Naive thymus-derived CD4-positive, alpha-beta T cell (primary cell): ENCODE results near the gene VPS11. TPM values are rescaled to one million over a fixed set of nuclear protein-coding genes. Genes with fewer than 3 reads are reported as not detected.
A peak's percentile ranks its signal among the peaks of the same experiment; 100 is the strongest.

ENCODE experiments used
- ATAC-seq: fragments of 150-1000 bp; cut with Tn5 transposase; 2 replicates; pipeline ENCODE4 v1.10.0; 2021; ENCODE audit warnings: mild to moderate bottlenecking, moderate library complexity
- CTCF ChIA-PET: fragments of 350-600 bp; sonication (Branson Sonifier 250); formaldehyde crosslinking; loops from one replicate; lab custom pipeline; 2021; ENCODE audit warnings: antibody characterized with exemption; lab: Charles Lee
- POLR2A ChIA-PET: fragments of 350-600 bp; sonication (Branson Sonifier 250); formaldehyde crosslinking; loops from one replicate; lab custom pipeline; 2021; ENCODE audit warnings: antibody characterized with exemption, inconsistent platforms; lab: Charles Lee
- DNase-seq, 9 donors: peaks; one replicate each; pipeline versions ENCODE4 v3.0.0 to v3.0.0-alpha.2; 2020 to 2022; ENCODE audit warnings: mixed read lengths in 1 of 9
- H3K27ac ChIP-seq: one replicate; pipeline ENCODE4 v1.7.0; 2013; ENCODE audit warnings: mild to moderate bottlenecking, low read depth, low read length, moderate library complexity
- H3K27me3 ChIP-seq, 2 donors: one replicate each; pipeline ENCODE4 v1.7.0; 2013; ENCODE audit warnings: low read length in 2 of 2, mild to moderate bottlenecking in 2 of 2, moderate library complexity in 2 of 2; ENCODE audit not compliant: control insufficient read depth in 2 of 2, insufficient read depth in 2 of 2
- H3K36me3 ChIP-seq, 3 experiments: 1 replicate in 2 of 3; 2 replicates in 1 of 3; pipeline ENCODE4 v1.7.0; 2013; ENCODE audit warnings: low read length in 3 of 3, mild to moderate bottlenecking in 3 of 3, moderate library complexity in 1 of 3; ENCODE audit not compliant: insufficient read depth in 3 of 3, control insufficient read depth in 2 of 3
- H3K4me1 ChIP-seq, 2 donors: one replicate each; pipeline ENCODE4 v1.7.0; 2013; ENCODE audit warnings: low read length in 2 of 2, mild to moderate bottlenecking in 2 of 2, moderate library complexity in 1 of 2; ENCODE audit not compliant: control insufficient read depth in 2 of 2, insufficient read depth in 2 of 2
- H3K4me3 ChIP-seq: 2 replicates; pipeline ENCODE4 v1.7.0; 2013; ENCODE audit warnings: mild to moderate bottlenecking, low read length
- H3K9me3 ChIP-seq, 3 experiments: 1 replicate in 2 of 3; 2 replicates in 1 of 3; pipeline ENCODE4 v1.7.0; 2013; ENCODE audit warnings: low read length in 3 of 3; ENCODE audit not compliant: control insufficient read depth in 2 of 3
- H3K27ac Mint-ChIP-seq, 9 donors: one replicate each; pipeline ENCODE4 v1.8.0; 2020 to 2022; ENCODE audit warnings: mixed read lengths in 9 of 9, mild to moderate bottlenecking in 8 of 9, moderate library complexity in 5 of 9, inconsistent platforms in 2 of 9
- H3K27me3 Mint-ChIP-seq, 5 donors: one replicate each; pipeline ENCODE4 v1.8.0; 2021 to 2022; ENCODE audit warnings: mixed read lengths in 5 of 5, mild to moderate bottlenecking in 1 of 5
- H3K36me3 Mint-ChIP-seq, 5 donors: one replicate each; pipeline ENCODE4 v1.8.0; 2020 to 2022; ENCODE audit warnings: mixed read lengths in 5 of 5, mild to moderate bottlenecking in 3 of 5, inconsistent platforms in 1 of 5
- H3K4me1 Mint-ChIP-seq, 7 donors: one replicate each; pipeline ENCODE4 v1.8.0; 2020 to 2022; ENCODE audit warnings: mixed read lengths in 7 of 7, mild to moderate bottlenecking in 3 of 7, inconsistent platforms in 1 of 7
- H3K4me3 Mint-ChIP-seq, 10 donors: one replicate each; pipeline ENCODE4 v1.8.0; 2020 to 2022; ENCODE audit warnings: mild to moderate bottlenecking in 10 of 10, mixed read lengths in 10 of 10, moderate library complexity in 6 of 10, inconsistent platforms in 2 of 10
- H3K9me3 Mint-ChIP-seq, 11 donors: one replicate each; pipeline ENCODE4 v1.8.0; 2020 to 2022; ENCODE audit warnings: mixed read lengths in 11 of 11, mild to moderate bottlenecking in 4 of 11, inconsistent platforms in 1 of 11, moderate library complexity in 1 of 11
- intact Hi-C, 2 donors: fragments of 100-400 bp; cut with micrococcal nuclease; formaldehyde crosslinking; loops; one replicate each; pipeline ENCODE4 v1.15.1; 2023
- polyA plus RNA-seq, 2 donors: library from polyadenylated mRNA; unstranded; fragments of 300-500 nt; fragmentation: Illumina TruSeq; gene quantifications; one replicate each; pipeline ENCODE4 v1.2.3, GENCODE V29; 2021
- total RNA-seq, 6 experiments: library from RNA in 5 of 6; stranded (reverse) in 5 of 6; gene quantifications; 1 replicate in 5 of 6; 2 replicates in 1 of 6; pipeline ENCODE4 v1.2.3 and lab custom pipeline; 2021 to 2026

Gene VPS11
- total RNA-seq (10 to 100 TPM; 39.0 to 73.9 (median 57.1) TPM), polyA plus RNA-seq (10 to 100 TPM; 40.3 to 72.1 TPM), total RNA-seq (lab: John Stamatoyannopoulos, UW) (113 reads per million, percentile 86 among the genes with 10 or more reads in this experiment)

DNA sequence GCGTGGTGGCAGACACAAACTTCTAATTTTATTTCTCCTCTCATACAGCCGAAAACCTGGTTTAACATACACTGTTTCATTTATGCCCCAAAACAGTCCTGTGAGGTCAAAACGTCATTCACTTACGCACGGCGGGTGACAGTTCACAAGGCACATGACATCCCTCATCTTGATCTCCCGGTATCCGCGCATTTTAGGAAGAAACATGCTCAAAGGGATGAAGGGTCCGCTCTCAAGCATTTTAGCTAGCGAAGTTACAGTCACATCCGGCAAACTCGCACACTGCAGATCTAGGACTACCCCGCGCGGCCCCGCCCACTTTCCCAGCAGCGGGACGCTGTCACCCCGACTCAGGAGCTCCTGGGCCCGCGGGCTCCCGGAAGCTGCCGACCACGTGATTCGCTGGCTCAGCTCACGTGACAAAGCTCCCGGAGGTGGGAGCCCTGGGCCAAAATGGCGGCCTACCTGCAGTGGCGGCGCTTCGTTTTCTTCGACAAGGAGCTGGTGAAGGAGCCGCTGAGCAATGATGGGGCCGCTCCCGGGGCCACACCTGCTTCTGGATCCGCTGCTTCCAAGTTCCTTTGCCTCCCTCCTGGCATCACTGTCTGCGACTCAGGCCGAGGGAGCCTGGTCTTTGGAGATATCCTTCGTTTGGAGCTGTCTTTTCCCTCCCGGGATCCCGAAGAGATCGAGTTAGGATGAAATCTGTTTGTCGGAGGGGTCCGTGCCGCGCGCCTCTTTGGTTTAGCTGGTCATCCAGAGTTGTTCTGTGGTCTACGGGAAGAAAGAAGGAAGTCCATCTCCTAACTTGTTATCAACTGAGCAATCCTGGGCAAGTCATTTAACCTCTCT, at the start of gene VPS11:
VPS11 (plus strand) TSS at position 448 of the 852 bp plus-strand sequence; CDS start at position 454, 6 bp downstream.
- Mint-ChIP-seq H3K9me3 (no peaks in the 10 kb centered on the region), H3K27ac (peak within 1 kb of the TSS; percentile 92 to 100 (median 97)), H3K4me1 (peaks cover 26 to 59% (median 47%) of the 10 kb centered on the region in 7 donors), H3K27me3 (no peaks in the 10 kb centered on the region), H3K36me3 (peaks cover under 1 to 11% (median 5%) of the 10 kb centered on the region in 5 donors), H3K4me3 (peak within 1 kb of the TSS; percentile 90 to 100 (median 95))
- POLR2A ChIA-PET: interaction anchor here (0.6 to 4.7 kb wide), 40 partner anchors 11 to 271 kb away, joined by 3 to 63 read pairs (median 4); partner anchors contain the start of genes C2CD2L, DPAGT1, HINFP and HMBS
- Histone ChIP-seq H3K4me3 (peak within 1 kb of the TSS; percentile 93), H3K4me1 (peaks cover 18 to 23% of the 10 kb centered on the region in 2 donors), H3K27me3 (no peaks in the 10 kb centered on the region), H3K27ac (peak within 1 kb of the TSS; percentile 96), H3K36me3 (peaks cover 0 to 31% (median 17%) of the 10 kb centered on the region in 3 experiments), H3K9me3 (no peaks in the 10 kb centered on the region)
- peak; percentile 93 for ATAC-seq
- intact Hi-C loops: loop anchor here (1.0 to 2.0 kb wide), 14 partner anchors 10 to 256 kb away; partner anchors contain the start of genes DPAGT1 (in 2 of the 2), HINFP (in 2 of the 2), HYOU1 (in 2 of the 2) and RPS25 (in 2 of the 2)
- CTCF ChIA-PET: interaction anchor here (0.6 to 1.5 kb wide), 11 partner anchors 11 to 256 kb away, joined by 3 to 8 read pairs (median 4); partner anchors contain the start of gene HYOU1
- DNase-seq: peak; percentile 81 to 98 (median 97)

DNA sequence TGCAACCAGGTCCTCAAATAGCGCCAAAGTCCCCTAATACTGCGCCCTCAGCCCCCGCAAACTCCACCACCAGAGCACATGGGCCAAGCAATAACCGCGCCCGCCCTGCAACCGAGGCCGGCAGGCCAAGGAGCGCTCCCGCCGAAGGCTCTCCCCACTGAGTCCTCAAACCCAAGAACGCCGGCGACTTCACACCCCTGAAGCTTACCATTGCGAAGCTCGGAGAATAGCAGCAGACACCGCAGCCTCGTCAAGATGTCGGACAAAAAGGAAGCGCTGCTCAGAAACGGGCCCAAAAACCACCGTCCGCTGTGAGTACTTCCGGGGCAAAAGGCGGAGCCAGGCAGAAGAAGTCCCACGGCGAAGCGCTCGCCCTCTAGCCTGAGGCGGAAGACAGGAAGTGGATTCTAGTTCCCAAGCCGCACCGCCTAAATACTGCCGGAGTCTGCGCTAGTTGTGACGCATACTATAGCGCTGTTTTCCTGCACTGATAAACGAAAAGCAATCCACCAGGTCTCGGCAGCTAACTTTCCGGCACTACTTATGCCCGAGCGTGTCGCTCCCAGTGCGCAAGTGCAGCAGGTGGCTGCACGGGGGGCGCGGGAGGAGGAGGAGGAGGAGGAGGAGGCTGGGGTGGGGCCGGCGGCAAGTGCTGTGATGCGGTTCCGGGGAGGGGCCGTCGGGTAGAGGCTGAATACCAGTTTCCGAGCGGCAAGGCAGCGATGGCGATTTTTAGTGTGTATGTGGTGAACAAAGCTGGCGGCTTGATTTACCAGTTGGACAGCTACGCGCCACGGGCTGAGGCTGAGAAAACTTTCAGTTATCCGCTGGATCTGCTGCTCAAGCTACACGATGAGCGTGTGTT, 49.3 kb upstream of the VPS11 start, which contains the start of the genes RPS25 and TRAPPC4:
RPS25 (minus strand) TSS at position 270 of the 865 bp plus-strand sequence; CDS start at position 211, 59 bp downstream.
TRAPPC4 (plus strand) TSS at position 693 of the 865 bp plus-strand sequence; CDS start at position 723, 30 bp downstream.
- POLR2A ChIA-PET: interaction anchor here (0.6 to 4.2 kb wide), 24 partner anchors 11 to 671 kb away, joined by 3 to 69 read pairs (median 4); partner anchors contain the start of genes ARCN1, C2CD2L, CENATAC and DDX6
- peak; percentile 87 to 98 (median 96) for DNase-seq
- peaks cover 21 to 60% (median 29%) of the 10 kb centered on the region in 3 experiments for H3K36me3 ChIP-seq

DNA sequence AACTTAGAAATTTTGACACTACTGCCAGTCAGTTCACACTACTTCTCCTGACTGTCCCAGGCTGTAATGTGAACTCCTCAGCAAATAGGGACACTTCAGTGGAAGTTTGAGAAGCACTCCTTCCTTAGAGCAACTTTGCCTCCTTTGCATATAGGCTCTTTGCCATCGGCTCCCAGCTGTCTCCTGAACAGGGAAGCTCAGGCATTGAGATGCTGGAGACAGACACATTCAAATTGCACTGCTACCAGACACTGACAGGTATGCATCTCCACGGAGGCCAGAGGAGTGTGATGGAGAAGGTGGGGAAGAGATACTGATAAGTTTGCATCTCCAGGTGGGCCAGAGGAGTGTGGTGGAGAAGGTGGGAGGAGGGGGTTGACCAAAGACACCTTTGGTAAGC, 47.6 kb upstream of the VPS11 start:
- Histone ChIP-seq H3K9me3 (peaks cover 0 to 3% (median 0%) of the 10 kb centered on the region in 3 experiments), H3K27ac (peak overlapping the region; percentile 98), H3K27me3 (no peaks in the 10 kb centered on the region), H3K4me3 (peak overlapping the region; percentile 89), H3K4me1 (peaks cover 30 to 32% of the 10 kb centered on the region in 2 donors), H3K36me3 (peaks cover 21 to 64% (median 27%) of the 10 kb centered on the region in 3 experiments)
- POLR2A ChIA-PET: interaction anchor here (0.6 to 4.2 kb wide), 12 partner anchors 9 to 271 kb away, joined by 3 to 69 read pairs (median 4); partner anchors contain the start of genes CENATAC, HINFP, HYOU1 and SLC37A4
- peaks cover 3 to 44% (median 34%) of the 10 kb centered on the region in 5 donors for H3K36me3 Mint-ChIP-seq
- H3K4me3 Mint-ChIP-seq: peak overlapping the region; percentile 96 to 100 (median 98)
- H3K27ac Mint-ChIP-seq: peak overlapping the region; percentile 99 to 100 (median 100)
- CTCF ChIA-PET: interaction anchor here (0.6 to 1.7 kb wide), 2 partner anchors 10 to 80 kb away, joined by 4 to 5 read pairs; partner anchors contain the start of gene SLC37A4
- intact Hi-C loops: loop anchor here (2.0 to 5.0 kb wide), 6 partner anchors 65 to 448 kb away; partner anchors contain the start of genes ARCN1 (in 1 of the 2), HMBS (in 1 of the 2), NLRX1 (in 1 of the 2) and RNF26 (in 1 of the 2)
- H3K27me3 Mint-ChIP-seq: no peaks in the 10 kb centered on the region
- peaks cover 0 to 2% (median 0%) of the 10 kb centered on the region in 11 donors for H3K9me3 Mint-ChIP-seq
- peaks cover 26 to 86% (median 62%) of the 10 kb centered on the region in 7 donors for H3K4me1 Mint-ChIP-seq
- DNase-seq (no peak), ATAC-seq (no peak)

More for the DNA sequence above, 49.3 kb upstream of the VPS11 start, which contains the start of the genes RPS25 and TRAPPC4:
- Mint-ChIP-seq H3K4me1 (peaks cover 21 to 75% (median 50%) of the 10 kb centered on the region in 7 donors), H3K27me3 (no peaks in the 10 kb centered on the region), H3K36me3 (peaks cover 3 to 50% (median 36%) of the 10 kb centered on the region in 5 donors), H3K9me3 (peaks cover 0 to 2% (median 0%) of the 10 kb centered on the region in 11 donors), H3K4me3 (peak within 1 kb of the TSS; percentile 96 to 100 (median 98)), H3K27ac (peak within 1 kb of the TSS; percentile 99 to 100 (median 100))
- ATAC-seq: peak; percentile 93
- Histone ChIP-seq H3K4me1 (peaks cover 30 to 32% of the 10 kb centered on the region in 2 donors), H3K9me3 (peaks cover 0 to 3% (median 0%) of the 10 kb centered on the region in 3 experiments), H3K4me3 (peak within 1 kb of the TSS; percentile 89), H3K27me3 (no peaks in the 10 kb centered on the region), H3K27ac (peak within 1 kb of the TSS; percentile 98)
- CTCF ChIA-PET: interaction anchor here (0.8 to 1.7 kb wide), 5 partner anchors 12 to 188 kb away, joined by 3 to 5 read pairs (median 3); partner anchors contain the start of genes CBL and SLC37A4
- intact Hi-C loops: loop anchor here (1.0 to 5.0 kb wide), 18 partner anchors 12 to 446 kb away; partner anchors contain the start of genes CENATAC (in 2 of the 2), HINFP (in 2 of the 2), HYOU1 (in 2 of the 2) and SLC37A4 (in 2 of the 2)

DNA sequence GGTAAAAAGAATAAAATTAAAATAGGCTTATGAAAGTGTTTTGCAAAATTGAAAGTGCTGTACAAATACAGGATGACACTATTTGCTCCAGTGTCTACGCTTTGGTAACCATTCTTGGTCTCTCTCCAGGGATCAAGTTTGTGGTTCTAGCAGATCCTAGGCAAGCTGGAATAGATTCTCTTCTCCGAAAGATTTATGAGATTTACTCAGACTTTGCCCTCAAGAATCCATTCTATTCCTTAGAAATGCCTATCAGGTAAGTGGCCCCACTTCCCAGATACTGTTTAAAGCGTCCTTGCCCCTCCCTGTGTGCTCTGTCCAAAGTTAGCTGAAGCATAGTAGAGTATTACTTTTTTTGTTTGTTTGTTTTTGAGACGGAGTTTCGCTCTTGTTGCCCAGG, 46.0 kb upstream of the VPS11 start:
- ChIA-PET POLR2A (interaction anchor here (0.8 to 0.9 kb wide), 2 partner anchors 8 to 10 kb away, joined by 3 to 4 read pairs; no protein-coding TSS in a partner anchor), CTCF (no interaction called here)
- H3K27me3 ChIP-seq: no peaks in the 10 kb centered on the region
- intact Hi-C loops: no loop called here
- Mint-ChIP-seq H3K4me3 (peak overlapping the region in 9 of 10 donors; percentile 21 to 99 (median 66)), H3K36me3 (peaks cover 3 to 35% (median 28%) of the 10 kb centered on the region in 5 donors), H3K9me3 (peaks cover 0 to 2% (median 0%) of the 10 kb centered on the region in 11 donors), H3K27ac (peak overlapping the region in 5 of 9 donors; percentile 20 to 76 (median 36)), H3K4me1 (peaks cover 14 to 75% (median 54%) of the 10 kb centered on the region in 7 donors), H3K27me3 (no peaks in the 10 kb centered on the region)
- no peak overlapping the region for H3K4me3 ChIP-seq
- peaks cover 0 to 3% (median 0%) of the 10 kb centered on the region in 3 experiments for H3K9me3 ChIP-seq
- H3K27ac ChIP-seq: no peak overlapping the region
- H3K4me1 ChIP-seq: peaks cover 22 to 23% of the 10 kb centered on the region in 2 donors
- H3K36me3 ChIP-seq: peaks cover 19 to 60% (median 22%) of the 10 kb centered on the region in 3 experiments
- DNase-seq: no peak
- no peak for ATAC-seq

DNA sequence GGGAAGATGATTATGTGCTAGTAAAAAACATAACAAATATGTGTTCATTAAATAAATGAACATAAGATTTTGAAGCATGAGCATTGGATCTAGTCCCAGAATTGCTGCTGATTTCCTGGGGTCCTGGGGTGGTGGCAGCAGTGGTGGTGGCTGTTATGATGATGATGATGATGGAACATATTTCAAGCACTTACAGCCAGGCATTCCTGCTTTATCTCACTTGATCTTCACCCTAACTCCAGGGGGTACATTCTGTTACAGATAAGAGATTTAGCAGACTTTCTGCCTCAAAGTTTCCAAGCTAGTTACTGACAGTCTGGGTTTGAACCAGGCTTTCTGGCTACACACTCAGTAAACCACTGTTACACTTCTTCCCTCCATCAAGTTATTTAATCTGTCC, 43.9 kb upstream of the VPS11 start:
- no peaks in the 10 kb centered on the region for H3K27me3 ChIP-seq
- peaks cover 15 to 58% (median 50%) of the 10 kb centered on the region in 7 donors for H3K4me1 Mint-ChIP-seq
- H3K36me3 ChIP-seq: peaks cover 14 to 63% (median 22%) of the 10 kb centered on the region in 3 experiments
- H3K36me3 Mint-ChIP-seq: peaks cover 0 to 31% (median 18%) of the 10 kb centered on the region in 5 donors
- CTCF ChIA-PET: interaction anchor here (0.6 kb wide), 1 partner anchor 1681 kb away, joined by 3 read pairs; no protein-coding TSS in a partner anchor
- H3K27ac ChIP-seq: peak overlapping the region; percentile 6
- POLR2A ChIA-PET: interaction anchor here (0.6 to 2.1 kb wide), 7 partner anchors 9 to 651 kb away, joined by 3 to 5 read pairs (median 4); partner anchors contain the start of gene VPS11
- no peaks in the 10 kb centered on the region for H3K27me3 Mint-ChIP-seq
- intact Hi-C loops: no loop called here
- H3K27ac Mint-ChIP-seq: peak overlapping the region in 4 of 9 donors; percentile 5 to 62 (median 35)
- no peak overlapping the region for H3K4me3 ChIP-seq
- DNase-seq: no peak
- H3K4me3 Mint-ChIP-seq: peak overlapping the region in 1 of 10 donors; percentile 2
- peaks cover 0 to 2% (median 0%) of the 10 kb centered on the region in 11 donors for H3K9me3 Mint-ChIP-seq
- no peak for ATAC-seq
- H3K9me3 ChIP-seq: peaks cover 0 to 3% (median 0%) of the 10 kb centered on the region in 3 experiments
- H3K4me1 ChIP-seq: peaks cover 14% of the 10 kb centered on the region in 2 donors
